Measurements from ENCODE around the gene WNT1.

DNA sequence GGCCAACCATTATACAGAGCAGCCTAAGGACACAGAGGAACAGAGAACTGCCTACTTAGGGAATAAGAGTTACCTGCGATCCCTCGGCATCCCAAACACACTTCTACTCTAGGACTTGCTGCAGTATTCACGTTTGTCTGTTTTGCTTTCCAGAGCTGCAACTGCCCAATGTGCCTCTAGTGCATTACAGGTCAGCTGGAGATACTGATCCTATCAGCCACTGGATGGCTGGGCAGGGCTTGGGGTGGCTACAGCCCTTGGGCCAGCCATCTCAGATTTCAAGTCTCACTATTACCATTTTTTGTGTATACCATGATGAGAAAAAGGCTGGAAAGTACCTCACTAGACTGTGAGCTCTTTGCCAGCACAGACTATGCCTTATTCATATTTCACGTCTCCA lies 25.4 kb upstream of the WNT1 start:
- no peak for TF ChIP-seq EZH2phosphoT487 (IDR thresholded peaks at IDR 0.05; ENCODE audit: borderline replicate concordance)
- TF ChIP-seq, protein P1, sequence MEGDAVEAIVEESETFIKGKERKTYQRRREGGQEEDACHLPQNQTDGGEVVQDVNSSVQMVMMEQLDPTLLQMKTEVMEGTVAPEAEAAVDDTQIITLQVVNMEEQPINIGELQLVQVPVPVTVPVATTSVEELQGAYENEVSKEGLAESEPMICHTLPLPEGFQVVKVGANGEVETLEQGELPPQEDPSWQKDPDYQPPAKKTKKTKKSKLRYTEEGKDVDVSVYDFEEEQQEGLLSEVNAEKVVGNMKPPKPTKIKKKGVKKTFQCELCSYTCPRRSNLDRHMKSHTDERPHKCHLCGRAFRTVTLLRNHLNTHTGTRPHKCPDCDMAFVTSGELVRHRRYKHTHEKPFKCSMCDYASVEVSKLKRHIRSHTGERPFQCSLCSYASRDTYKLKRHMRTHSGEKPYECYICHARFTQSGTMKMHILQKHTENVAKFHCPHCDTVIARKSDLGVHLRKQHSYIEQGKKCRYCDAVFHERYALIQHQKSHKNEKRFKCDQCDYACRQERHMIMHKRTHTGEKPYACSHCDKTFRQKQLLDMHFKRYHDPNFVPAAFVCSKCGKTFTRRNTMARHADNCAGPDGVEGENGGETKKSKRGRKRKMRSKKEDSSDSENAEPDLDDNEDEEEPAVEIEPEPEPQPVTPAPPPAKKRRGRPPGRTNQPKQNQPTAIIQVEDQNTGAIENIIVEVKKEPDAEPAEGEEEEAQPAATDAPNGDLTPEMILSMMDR (conservative IDR thresholded peaks at IDR 0.05; ENCODE audit: low read length), result no peak

All from Loucy (cell line).